ENCODE results near the gene PCSK6. TPM values are rescaled to one million over a fixed set of nuclear protein-coding genes. Genes with fewer than 3 reads are reported as not detected.

Gene PCSK6
- total and polyA plus RNA-seq, 7 donors, result 2.9 to 10.3 (median 6.4) TPM

- Histone ChIP-seq H3K9me3 (no peaks in the 10 kb centered on the region), H3K27me3 (peaks cover 0 to 6% (median 2%) of the 10 kb centered on the region in 3 donors), H3K27ac (no peak overlapping the region), H3K4me3 (no peak overlapping the region), H3K36me3 (no peaks in the 10 kb centered on the region), H3K4me1 (no peaks in the 10 kb centered on the region)
- no peak for DNase-seq
- intact Hi-C loops (cut with DNase I), result no loop called here
- TF ChIP-seq EP300 (IDR thresholded peaks at IDR 0.05) (no peak), POLR2AphosphoS5 (IDR thresholded peaks at IDR 0.05) (no peak), POLR2A (IDR thresholded peaks at IDR 0.05) (no peak)
- 93 to 95% methylated on average over 8 of the region's 8 CpGs for WGBS, 2 donors
Measured at GRCh38 chr15:101326026-101326315, 163.5 kb downstream of the PCSK6 start.

GRCh38 chr15:101325263-101326025, 164.1 kb downstream of the PCSK6 start:
- Histone ChIP-seq H3K27me3 (peaks cover 0 to 12% (median 7%) of the 10 kb centered on the region in 3 donors), H3K4me3 (no peak overlapping the region), H3K36me3 (no peaks in the 10 kb centered on the region), H3K27ac (no peak overlapping the region), H3K9me3 (no peaks in the 10 kb centered on the region), H3K4me1 (no peaks in the 10 kb centered on the region)
- WGBS, 2 donors, result 92 to 95% methylated on average over 19 of the region's 19 CpGs
- intact Hi-C loops (cut with DNase I), result no loop called here
- no peak for TF ChIP-seq POLR2AphosphoS5 (IDR thresholded peaks at IDR 0.05)
- TF ChIP-seq EP300 (IDR thresholded peaks at IDR 0.05), result no peak
- no peak for TF ChIP-seq CTCF (IDR thresholded peaks at IDR 0.05)
- no peak for TF ChIP-seq POLR2A (IDR thresholded peaks at IDR 0.05)
- no peak for DNase-seq

GRCh38 chr15:101324524-101325177, 164.9 kb downstream of the PCSK6 start:
- Histone ChIP-seq H3K4me3 (no peak overlapping the region), H3K27ac (no peak overlapping the region), H3K27me3 (peaks cover 0 to 20% (median 11%) of the 10 kb centered on the region in 3 donors), H3K9me3 (no peaks in the 10 kb centered on the region), H3K4me1 (no peaks in the 10 kb centered on the region), H3K36me3 (no peaks in the 10 kb centered on the region)
- intact Hi-C loops (cut with DNase I), result no loop called here
- no peak for TF ChIP-seq POLR2A (IDR thresholded peaks at IDR 0.05)
- no peak for TF ChIP-seq EP300 (IDR thresholded peaks at IDR 0.05)
- no peak for TF ChIP-seq POLR2AphosphoS5 (IDR thresholded peaks at IDR 0.05)
- no peak for TF ChIP-seq CTCF (IDR thresholded peaks at IDR 0.05)
- DNase-seq, result no peak
- 66 to 83% methylated on average over 13 of the region's 13 CpGs for WGBS, 2 donors

GRCh38 chr15:101323793-101324523, 165.5 kb downstream of the PCSK6 start:
- 67 to 82% methylated on average over 21 of the region's 21 CpGs for WGBS, 2 donors
- Histone ChIP-seq H3K36me3 (no peaks in the 10 kb centered on the region), H3K4me1 (no peaks in the 10 kb centered on the region), H3K27me3 (peaks cover 0 to 24% (median 11%) of the 10 kb centered on the region in 3 donors), H3K4me3 (no peak overlapping the region), H3K9me3 (no peaks in the 10 kb centered on the region), H3K27ac (no peak overlapping the region)
- intact Hi-C loops (cut with DNase I), result no loop called here
- TF ChIP-seq POLR2AphosphoS5 (IDR thresholded peaks at IDR 0.05) (no peak), EP300 (IDR thresholded peaks at IDR 0.05) (no peak), POLR2A (IDR thresholded peaks at IDR 0.05) (no peak), CTCF (IDR thresholded peaks at IDR 0.05) (no peak)
- no peak for DNase-seq

Data from sigmoid colon (tissue), 7 donors.